ENCODE results near the gene B3GNT5.

Gene B3GNT5

GRCh38 chr3:183265157-183265642 is 12.1 kb downstream of the B3GNT5 start:
- Histone ChIP-seq H3K4me3 (no peak overlapping the region), H3K27ac (peak overlapping the region in 1 of 2 donors; percentile 43)
- TF ChIP-seq CTCF (IDR thresholded peaks at IDR 0.05), result no peak
- no peak for DNase-seq (ENCODE audit: low spot score)

- Histone ChIP-seq H3K27ac (peak overlapping the region in 1 of 2 donors; percentile 43), H3K4me3 (no peak overlapping the region)
- DNase-seq (ENCODE audit: low spot score), result no peak
These were observed 12.9 kb downstream of the B3GNT5 start for GRCh38 chr3:183265834-183266417.

GRCh38 chr3:183266454-183266853 is 13.4 kb downstream of the B3GNT5 start:
- no peak for DNase-seq (ENCODE audit: low spot score)
- no peak for TF ChIP-seq CTCF (IDR thresholded peaks at IDR 0.05)
- Histone ChIP-seq H3K27ac (no peak overlapping the region), H3K4me3 (no peak overlapping the region)

More at GRCh38 chr3:183265834-183266417, 12.9 kb downstream of the B3GNT5 start:
- no peak for TF ChIP-seq CTCF (IDR thresholded peaks at IDR 0.05)

GRCh38 chr3:183267140-183267539 is 14.1 kb downstream of the B3GNT5 start:
- DNase-seq (ENCODE audit: low spot score), result no peak
- H3K4me3 ChIP-seq, result no peak overlapping the region
- no peak overlapping the region for H3K27ac ChIP-seq
- TF ChIP-seq CTCF (IDR thresholded peaks at IDR 0.05), result no peak

- TF ChIP-seq CTCF (IDR thresholded peaks at IDR 0.05), result no peak
- no peak for DNase-seq (ENCODE audit: low spot score)
- Histone ChIP-seq H3K27ac (no peak overlapping the region), H3K4me3 (no peak overlapping the region)
These were observed 15.3 kb downstream of the B3GNT5 start for GRCh38 chr3:183268366-183268765.

GRCh38 chr3:183269345-183269744 is 16.3 kb downstream of the B3GNT5 start:
- no peak for DNase-seq (ENCODE audit: low spot score)
- no peak overlapping the region for H3K4me3 ChIP-seq
- no peak for TF ChIP-seq CTCF (IDR thresholded peaks at IDR 0.05)
- no peak overlapping the region for H3K27ac ChIP-seq

- Histone ChIP-seq H3K4me3 (no peak overlapping the region), H3K27ac (no peak overlapping the region)
- DNase-seq (ENCODE audit: low spot score), result no peak
- TF ChIP-seq CTCF (IDR thresholded peaks at IDR 0.05), result no peak
These were observed 17.3 kb downstream of the B3GNT5 start for GRCh38 chr3:183270344-183270743.

All from coronary artery (tissue), 2 donors.